Stimulated activated naive CD8-positive, alpha-beta T cell treated with anti-CD3 and anti-CD28 coated beads, Interleukin-15, Interleukin-2, amounts not matched to agents 100 ng/mL and 50 ng/mL, for 24 hours (primary cell): ENCODE measurements around the gene ANKRD18B.
"Not testable (repeated sequence)": the region's sequence is repeated elsewhere in the genome, so short reads cannot be mapped to it uniquely, and the experiment has no call there.

Experiments
- H3K27ac Mint-ChIP-seq: one replicate; pipeline ENCODE4 v1.8.0; 2021; ENCODE audit warnings: mild to moderate bottlenecking, mixed read lengths
- H3K27me3 Mint-ChIP-seq: one replicate; pipeline ENCODE4 v1.8.0; 2021; ENCODE audit warnings: mixed read lengths
- H3K36me3 Mint-ChIP-seq: one replicate; pipeline ENCODE4 v1.8.0; 2021; ENCODE audit warnings: low read depth, mixed read lengths
- H3K4me1 Mint-ChIP-seq: one replicate; pipeline ENCODE4 v1.8.0; 2021; ENCODE audit warnings: low read depth, mixed read lengths
- H3K4me3 Mint-ChIP-seq: one replicate; pipeline ENCODE4 v1.8.0; 2021; ENCODE audit warnings: mild to moderate bottlenecking, mixed read lengths
- H3K9me3 Mint-ChIP-seq: one replicate; pipeline ENCODE4 v1.8.0; 2021; ENCODE audit warnings: mixed read lengths

Gene ANKRD18B

DNA sequence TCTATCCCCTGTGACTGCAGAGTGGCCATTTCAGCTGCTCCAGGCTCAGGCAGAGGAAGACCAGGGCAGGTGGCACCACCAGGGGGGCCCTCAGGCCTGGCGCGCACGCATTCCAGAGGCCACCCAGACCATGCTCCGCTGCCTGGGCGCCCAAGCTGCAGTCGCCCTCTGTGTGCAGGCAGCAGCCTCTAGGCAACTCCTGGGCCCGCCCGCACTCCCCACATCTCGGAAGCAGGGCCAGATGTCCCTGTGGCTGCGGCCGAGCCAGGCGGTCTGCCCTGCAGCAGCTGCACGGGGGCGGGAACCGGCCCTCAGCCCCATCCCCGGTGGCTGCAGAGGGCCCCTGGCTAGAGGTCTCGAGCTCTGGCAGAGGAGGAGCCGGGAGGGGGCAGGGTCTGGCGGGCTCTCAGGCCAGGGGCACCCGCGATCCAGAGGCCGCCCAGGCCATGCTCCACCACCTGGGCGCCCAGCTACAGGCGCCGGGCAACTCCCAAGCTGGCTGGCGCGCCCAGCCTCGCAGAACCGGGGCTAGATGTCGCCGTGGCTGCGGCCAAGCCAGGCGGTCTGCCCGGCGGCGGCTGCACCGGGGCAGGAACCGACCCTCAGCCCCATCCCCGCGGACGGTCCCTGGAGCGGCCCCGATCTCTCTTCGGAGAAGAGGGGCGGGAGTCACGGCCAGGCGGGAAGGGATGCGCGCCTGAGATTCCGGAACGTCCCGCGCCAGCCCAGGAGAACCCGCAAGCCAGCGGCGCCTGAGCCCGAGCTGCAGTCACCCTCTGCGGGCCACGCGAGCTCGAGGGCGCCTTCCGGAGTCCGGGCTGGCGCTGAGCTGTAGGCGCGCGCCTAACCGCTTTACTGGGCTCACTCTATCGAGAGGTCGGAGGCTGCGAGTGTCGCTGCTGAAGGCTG is at the start of gene ANKRD18B:
TSS of gene ANKRD18B (plus strand) at position 855 of the 909 bp plus-strand sequence. CDS start 239 bp downstream, outside the sequence.
- peak within 1 kb of the TSS; percentile 52 for H3K27ac Mint-ChIP-seq
- H3K4me3 Mint-ChIP-seq, result peak within 1 kb of the TSS; percentile 78
- H3K9me3 Mint-ChIP-seq, H3K36me3 Mint-ChIP-seq, H3K4me1 Mint-ChIP-seq: not testable (repeated sequence)
- H3K27me3 Mint-ChIP-seq, result peaks cover 67% of the 10 kb centered on the region

DNA sequence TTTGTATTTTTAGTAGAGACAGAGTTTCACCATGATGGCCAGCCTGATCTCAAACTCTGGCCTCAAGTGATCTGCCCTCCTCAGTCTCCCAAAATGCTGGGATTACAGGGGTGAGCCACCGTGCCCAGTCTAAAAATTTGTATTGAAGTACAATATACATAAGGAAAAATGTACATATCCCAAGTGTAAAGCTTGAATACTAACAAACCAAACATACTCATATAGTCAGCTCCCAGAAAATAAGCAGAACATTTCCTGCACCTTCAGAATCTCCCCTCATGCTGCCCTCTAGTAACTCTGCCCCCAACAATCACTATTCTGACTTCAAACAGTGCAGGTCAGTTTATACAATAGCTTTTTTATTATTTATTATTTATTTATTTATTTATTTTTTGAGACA is 48.7 kb upstream of the ANKRD18B start:
- Mint-ChIP-seq H3K9me3 (no peaks in the 10 kb centered on the region), H3K27ac (no peak overlapping the region), H3K27me3 (no peaks in the 10 kb centered on the region), H3K4me3 (peak overlapping the region; percentile 17), H3K36me3 (peaks cover 24% of the 10 kb centered on the region), H3K4me1 (peaks cover 24% of the 10 kb centered on the region)

DNA sequence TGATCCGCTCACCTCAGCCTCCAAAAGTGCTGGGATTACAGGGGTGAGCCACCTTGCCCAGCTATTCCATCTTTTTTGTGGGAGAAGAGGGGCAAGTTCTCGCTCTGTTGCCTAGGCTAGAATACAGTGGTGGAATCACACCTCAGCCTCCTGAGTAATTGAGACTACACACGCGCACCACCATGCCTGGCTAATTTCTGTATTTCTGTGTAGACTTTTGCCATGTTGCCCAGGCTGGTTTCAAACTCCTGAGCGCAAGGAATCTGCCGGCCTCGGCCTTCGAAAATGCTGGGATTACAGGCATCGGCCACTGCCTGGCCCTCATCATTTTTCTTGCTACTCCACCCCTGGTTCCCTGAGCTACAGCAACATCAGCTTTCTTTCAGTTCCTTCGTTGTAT is 47.5 kb upstream of the ANKRD18B start:
- Mint-ChIP-seq H3K9me3 (no peaks in the 10 kb centered on the region), H3K27me3 (no peaks in the 10 kb centered on the region)

GRCh38 chr9:33480106-33480505 is 43.9 kb upstream of the ANKRD18B start:
- Mint-ChIP-seq H3K27me3 (no peaks in the 10 kb centered on the region), H3K4me1 (no peaks in the 10 kb centered on the region), H3K36me3 (no peaks in the 10 kb centered on the region), H3K9me3 (no peaks in the 10 kb centered on the region), H3K27ac (no peak overlapping the region), H3K4me3 (no peak overlapping the region)

More for the DNA sequence above, 47.5 kb upstream of the ANKRD18B start:
- Mint-ChIP-seq H3K4me1 (peaks cover 20% of the 10 kb centered on the region), H3K4me3 (no peak overlapping the region), H3K36me3 (peaks cover 15% of the 10 kb centered on the region), H3K27ac (no peak overlapping the region)

DNA sequence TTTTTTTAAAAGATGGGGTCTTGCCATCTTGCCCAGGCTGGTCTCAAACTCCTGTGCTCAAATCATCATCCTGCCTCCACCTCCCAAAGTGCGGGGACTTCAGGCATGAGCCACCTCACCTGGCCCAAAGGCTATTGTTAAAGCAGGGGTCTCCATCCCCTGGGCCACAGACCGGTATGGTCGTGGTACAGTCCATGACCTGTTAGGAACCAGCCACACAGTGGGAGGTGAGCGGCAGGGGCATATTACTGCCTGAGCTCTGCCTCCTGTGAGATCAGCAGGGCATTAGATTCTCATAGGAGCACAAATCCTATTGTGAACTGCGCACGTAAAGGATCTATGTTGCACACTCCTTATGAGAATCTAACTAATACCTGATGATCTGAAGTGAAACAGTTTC is 43.1 kb upstream of the ANKRD18B start:
- no peak overlapping the region for H3K27ac Mint-ChIP-seq
- H3K4me1 Mint-ChIP-seq, result no peaks in the 10 kb centered on the region
- H3K4me3 Mint-ChIP-seq, result no peak overlapping the region
- H3K36me3 Mint-ChIP-seq, result no peaks in the 10 kb centered on the region
- H3K27me3 Mint-ChIP-seq, result no peaks in the 10 kb centered on the region
- H3K9me3 Mint-ChIP-seq, result no peaks in the 10 kb centered on the region

GRCh38 chr9:33485312-33485711 is 38.7 kb upstream of the ANKRD18B start:
- H3K36me3 Mint-ChIP-seq, H3K9me3 Mint-ChIP-seq, H3K27ac Mint-ChIP-seq, H3K4me3 Mint-ChIP-seq, H3K4me1 Mint-ChIP-seq, H3K27me3 Mint-ChIP-seq: not testable (repeated sequence)

DNA sequence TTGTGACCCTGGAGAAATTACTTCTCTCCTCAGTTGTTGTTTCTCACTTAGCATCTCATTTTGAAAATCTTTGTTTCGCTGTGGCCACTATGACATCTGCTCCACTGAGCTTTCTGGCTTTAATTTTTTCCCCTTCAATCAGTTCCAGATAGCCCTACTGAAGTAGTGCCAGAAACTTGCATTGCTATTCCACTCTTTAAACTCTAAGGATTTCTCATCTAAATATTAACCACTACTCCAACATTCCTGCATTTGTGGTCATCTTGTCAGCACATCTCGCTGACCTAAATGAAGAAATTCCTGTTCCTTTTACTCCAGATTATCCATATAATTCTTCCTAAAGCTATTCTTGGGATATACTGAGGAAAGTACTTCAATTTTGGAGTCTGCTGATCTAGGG is 35.0 kb upstream of the ANKRD18B start:
- Mint-ChIP-seq H3K9me3 (no peaks in the 10 kb centered on the region), H3K4me1 (no peaks in the 10 kb centered on the region), H3K36me3 (no peaks in the 10 kb centered on the region), H3K4me3 (no peak overlapping the region), H3K27ac (no peak overlapping the region), H3K27me3 (no peaks in the 10 kb centered on the region)

GRCh38 chr9:33493819-33494218 is 30.2 kb upstream of the ANKRD18B start:
- not testable (repeated sequence) for H3K4me3 Mint-ChIP-seq, H3K9me3 Mint-ChIP-seq, H3K4me1 Mint-ChIP-seq, H3K36me3 Mint-ChIP-seq, H3K27ac Mint-ChIP-seq, H3K27me3 Mint-ChIP-seq

DNA sequence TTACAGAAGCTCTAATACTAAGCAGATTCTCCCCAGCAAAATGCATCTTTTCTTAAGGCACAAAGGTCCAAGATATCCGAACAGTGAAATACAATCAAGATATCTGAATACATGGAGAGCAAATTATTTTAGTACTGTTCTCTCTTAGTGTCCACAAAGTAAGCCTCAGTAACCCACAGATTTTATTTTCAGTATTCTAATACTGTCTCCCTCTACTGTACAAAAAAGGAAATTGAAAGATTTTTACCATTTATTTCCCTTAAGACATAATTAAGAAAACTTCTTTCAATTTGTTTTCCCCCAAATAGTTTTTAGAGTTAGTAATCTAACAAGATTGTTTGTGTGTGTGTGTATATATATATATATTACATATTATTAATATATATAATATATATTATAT is 25.7 kb upstream of the ANKRD18B start:
- Mint-ChIP-seq H3K27me3 (no peaks in the 10 kb centered on the region), H3K4me1 (no peaks in the 10 kb centered on the region), H3K9me3 (no peaks in the 10 kb centered on the region), H3K27ac (no peak overlapping the region), H3K36me3 (no peaks in the 10 kb centered on the region), H3K4me3 (no peak overlapping the region)

DNA sequence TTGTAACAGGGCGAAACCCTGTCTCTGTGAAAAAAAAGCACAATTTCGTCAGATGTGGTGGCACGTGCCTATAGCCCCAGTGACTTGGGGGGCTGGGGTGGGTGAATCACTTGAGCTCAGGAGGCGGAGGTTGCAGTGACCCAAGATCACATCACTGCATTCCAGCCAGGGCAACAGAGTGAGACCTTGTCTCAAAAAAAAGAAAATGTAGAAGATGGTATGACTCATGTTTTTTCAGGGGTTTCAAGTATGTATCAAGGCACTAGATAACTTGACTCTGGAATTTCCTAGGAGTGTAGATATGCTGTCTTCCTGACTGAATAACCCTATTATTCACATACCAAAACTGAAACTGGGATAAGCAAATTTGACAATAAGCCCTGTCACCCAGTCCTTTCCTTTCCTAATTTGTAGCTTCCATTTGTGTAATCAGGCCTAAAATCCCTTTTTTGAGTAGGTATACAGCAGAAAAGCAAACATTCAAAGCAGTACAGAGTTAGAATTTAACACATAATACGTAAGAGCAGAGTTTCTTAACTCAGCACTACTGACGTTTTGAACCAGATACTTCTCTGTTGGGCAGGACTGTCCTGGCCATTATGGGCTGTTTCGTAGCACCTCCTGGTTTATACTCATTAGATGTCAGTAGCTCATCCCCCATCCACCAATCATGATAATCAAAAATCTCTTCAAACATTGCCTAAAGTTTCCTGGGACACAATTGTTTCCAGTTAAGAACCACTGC is 17.3 kb upstream of the ANKRD18B start:
- Mint-ChIP-seq H3K36me3 (no peaks in the 10 kb centered on the region), H3K4me1 (peaks cover 27% of the 10 kb centered on the region), H3K9me3 (no peaks in the 10 kb centered on the region), H3K27ac (peak overlapping the region; percentile 21), H3K27me3 (no peaks in the 10 kb centered on the region), H3K4me3 (no peak overlapping the region)

DNA sequence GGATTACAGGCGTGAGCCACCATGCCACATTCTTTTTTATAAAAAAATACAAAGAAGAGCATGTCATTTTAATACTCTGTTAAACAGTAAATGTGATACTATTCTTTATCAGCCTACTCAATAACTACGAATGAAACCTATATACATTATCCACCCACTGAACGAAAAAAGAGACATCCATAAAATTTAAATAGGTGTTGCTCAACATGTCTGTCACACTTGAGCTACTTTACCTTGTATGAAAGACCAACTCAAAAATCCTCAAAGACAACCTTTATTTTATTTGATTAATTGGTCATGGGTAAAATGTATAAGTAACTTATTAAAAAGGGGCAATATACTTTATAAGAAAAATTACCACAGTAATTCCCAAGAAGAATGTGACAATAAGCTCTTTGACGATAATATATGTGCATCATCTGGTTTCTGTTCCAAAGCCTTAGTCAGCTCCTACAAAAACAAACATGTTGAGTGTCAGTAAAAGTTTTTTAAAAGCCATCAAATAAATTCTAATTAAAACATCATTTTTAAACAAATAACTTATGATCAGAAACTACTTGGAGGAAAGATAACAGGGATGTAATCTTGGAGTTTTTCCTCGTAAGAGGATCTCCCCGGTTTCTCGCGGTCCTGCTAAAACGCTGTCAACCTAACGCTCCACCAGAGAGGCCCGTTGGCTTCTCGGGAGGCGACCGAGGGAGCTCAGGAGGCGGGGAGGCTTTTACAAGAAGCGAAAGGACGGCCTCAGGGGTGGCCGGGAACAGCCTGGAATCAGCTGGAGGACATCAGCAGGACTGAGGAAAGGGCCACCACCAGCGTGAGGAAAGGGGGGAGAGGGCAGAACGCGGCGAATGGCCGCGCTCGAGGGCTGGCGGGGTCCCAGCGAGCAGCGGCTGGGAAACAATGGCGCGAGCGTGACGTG is 13.5 kb upstream of the ANKRD18B start:
- Mint-ChIP-seq H3K4me3 (peak overlapping the region; percentile 92), H3K9me3 (no peaks in the 10 kb centered on the region), H3K4me1 (peaks cover 27% of the 10 kb centered on the region), H3K36me3 (no peaks in the 10 kb centered on the region), H3K27ac (peak overlapping the region; percentile 91), H3K27me3 (no peaks in the 10 kb centered on the region)

GRCh38 chr9:33511184-33511517 is 12.9 kb upstream of the ANKRD18B start:
- Mint-ChIP-seq H3K27ac (peak overlapping the region; percentile 91), H3K4me1 (peaks cover 23% of the 10 kb centered on the region), H3K4me3 (peak overlapping the region; percentile 92)
- not testable (repeated sequence) for H3K9me3 Mint-ChIP-seq, H3K27me3 Mint-ChIP-seq, H3K36me3 Mint-ChIP-seq

- not testable (repeated sequence) for H3K27me3 Mint-ChIP-seq, H3K4me1 Mint-ChIP-seq
Observed at GRCh38 chr9:33512535-33512934, 11.5 kb upstream of the ANKRD18B start.

DNA sequence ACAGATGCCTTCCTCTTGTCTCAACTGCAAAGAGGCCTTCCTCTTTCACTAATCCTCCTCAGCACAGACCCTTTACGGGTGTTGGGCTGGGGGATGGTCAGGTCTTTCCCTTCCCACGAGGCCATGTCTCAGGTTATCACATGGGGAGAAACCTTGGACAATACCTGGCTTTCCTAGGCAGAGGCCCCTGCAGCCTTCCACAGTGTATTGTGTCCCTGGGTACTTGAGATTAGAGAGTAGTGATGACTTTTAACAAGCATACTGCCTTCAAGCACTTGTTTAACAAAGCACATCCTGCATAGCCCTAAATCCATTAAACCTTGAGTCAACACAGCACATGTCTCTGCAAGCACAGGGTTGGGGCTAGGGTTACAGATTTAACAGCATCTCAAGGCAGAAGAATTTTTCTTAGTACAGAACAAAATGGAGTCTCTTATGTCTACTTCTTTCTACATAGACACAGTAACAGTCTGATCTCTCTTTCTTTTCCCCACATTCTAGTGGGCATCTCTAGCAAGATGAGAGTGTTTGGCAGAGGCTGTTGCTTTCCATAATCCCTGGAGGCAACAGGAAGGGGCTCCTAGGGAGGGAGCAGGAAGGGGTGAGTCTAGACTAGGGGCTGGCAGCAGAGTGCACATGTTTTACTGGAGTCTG is 8.6 kb upstream of the ANKRD18B start:
- H3K27me3 Mint-ChIP-seq, result peaks cover 11% of the 10 kb centered on the region
- H3K27ac Mint-ChIP-seq, H3K4me1 Mint-ChIP-seq, H3K36me3 Mint-ChIP-seq, H3K9me3 Mint-ChIP-seq, H3K4me3 Mint-ChIP-seq: not testable (repeated sequence)

More at GRCh38 chr9:33512535-33512934, 11.5 kb upstream of the ANKRD18B start:
- not testable (repeated sequence) for H3K27ac Mint-ChIP-seq, H3K4me3 Mint-ChIP-seq, H3K9me3 Mint-ChIP-seq, H3K36me3 Mint-ChIP-seq
